IPS-18a (cell line): ENCODE results near the gene BMPER.

Source experiments
- H3K27ac ChIP-seq: one replicate; pipeline ENCODE4 v1.5.1; 2013; ENCODE audit warnings: low read length
- H3K27me3 ChIP-seq: one replicate; pipeline ENCODE4 v1.6.1; 2013; ENCODE audit warnings: mild to moderate bottlenecking, low read length; ENCODE audit not compliant: control insufficient read depth, insufficient read depth
- H3K36me3 ChIP-seq: one replicate; pipeline ENCODE4 v1.6.1; 2013; ENCODE audit warnings: low read depth, low read length; ENCODE audit not compliant: control insufficient read depth
- H3K4me1 ChIP-seq: one replicate; pipeline ENCODE4 v1.6.1; 2013; ENCODE audit warnings: low read depth, low read length; ENCODE audit not compliant: control insufficient read depth
- H3K4me3 ChIP-seq: one replicate; pipeline ENCODE4 v1.5.1; 2013; ENCODE audit warnings: low read length
- H3K9ac ChIP-seq: one replicate; pipeline ENCODE4 v1.6.1; 2013; ENCODE audit warnings: mild to moderate bottlenecking, low read length, moderate library complexity
- H3K9me3 ChIP-seq: one replicate; pipeline ENCODE4 v1.6.1; 2013; ENCODE audit warnings: low read depth, low read length; ENCODE audit not compliant: control insufficient read depth

Gene BMPER

GRCh38 chr7:33910756-33911155 lies 5.4 kb downstream of the BMPER start:
- Histone ChIP-seq H3K27ac (no peak overlapping the region), H3K36me3 (no peaks in the 10 kb centered on the region), H3K4me3 (no peak overlapping the region), H3K27me3 (peaks cover 27% of the 10 kb centered on the region), H3K4me1 (no peaks in the 10 kb centered on the region), H3K9ac (no peak overlapping the region), H3K9me3 (no peaks in the 10 kb centered on the region)

DNA sequence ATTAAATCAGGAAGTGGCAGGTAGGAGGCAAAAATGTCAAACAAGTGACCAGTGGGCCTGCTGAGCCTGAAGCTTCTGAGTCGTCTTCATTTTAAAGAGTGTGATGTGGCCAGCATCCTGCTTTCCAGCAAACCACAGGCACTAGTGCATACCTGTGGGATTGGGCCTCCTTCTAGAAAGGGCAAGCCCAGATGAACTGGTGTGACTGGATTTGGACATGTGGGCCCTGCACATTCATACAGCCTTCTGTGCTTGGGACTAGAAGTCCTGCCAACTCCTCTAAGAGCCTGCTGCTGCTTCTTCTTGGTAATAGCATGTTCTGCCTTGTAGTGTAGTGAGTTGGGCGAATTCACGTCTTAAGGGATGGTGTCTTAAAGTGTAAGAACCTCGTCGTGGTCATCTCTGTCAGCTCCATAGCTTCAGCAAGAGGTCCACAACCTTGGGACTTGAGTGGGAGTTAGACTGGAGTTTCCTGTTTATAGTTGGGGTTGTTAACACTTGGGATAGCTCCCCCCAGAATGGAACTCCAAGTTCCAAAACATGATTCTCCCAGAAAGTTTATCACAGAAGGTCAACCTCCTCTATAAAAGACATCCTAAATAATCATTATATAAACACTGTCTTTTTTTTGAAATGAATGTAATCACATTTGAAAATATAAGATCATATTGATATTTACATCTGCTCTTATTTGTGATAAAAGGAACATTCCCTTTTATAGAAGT lies 11.2 kb downstream of the BMPER start:
- Histone ChIP-seq H3K9me3 (no peaks in the 10 kb centered on the region), H3K27me3 (no peaks in the 10 kb centered on the region), H3K9ac (no peak overlapping the region), H3K27ac (no peak overlapping the region), H3K4me1 (peaks cover 7% of the 10 kb centered on the region), H3K4me3 (no peak overlapping the region), H3K36me3 (no peaks in the 10 kb centered on the region)

DNA sequence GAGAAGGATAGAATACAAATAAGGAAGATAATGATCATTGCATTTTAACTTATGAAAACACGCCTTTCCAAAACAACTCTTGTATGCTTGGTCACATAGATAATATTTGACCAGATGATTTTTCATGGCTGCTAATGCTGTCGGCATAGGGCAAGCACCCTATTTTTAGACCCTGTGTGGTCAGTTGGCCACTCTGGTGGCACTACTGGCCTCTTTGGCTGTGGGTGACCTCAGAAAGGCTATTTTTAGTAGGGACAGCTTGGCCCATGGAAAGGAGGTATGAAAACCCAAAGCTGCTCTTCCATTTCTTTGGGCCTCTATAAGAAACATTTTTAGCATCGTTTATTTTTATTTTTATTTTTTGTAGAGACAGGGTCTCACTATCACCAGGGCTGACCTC lies 12.3 kb downstream of the BMPER start:
- Histone ChIP-seq H3K36me3 (no peaks in the 10 kb centered on the region), H3K9me3 (no peaks in the 10 kb centered on the region), H3K9ac (no peak overlapping the region), H3K4me3 (no peak overlapping the region), H3K27ac (no peak overlapping the region), H3K4me1 (peaks cover 7% of the 10 kb centered on the region), H3K27me3 (no peaks in the 10 kb centered on the region)

DNA sequence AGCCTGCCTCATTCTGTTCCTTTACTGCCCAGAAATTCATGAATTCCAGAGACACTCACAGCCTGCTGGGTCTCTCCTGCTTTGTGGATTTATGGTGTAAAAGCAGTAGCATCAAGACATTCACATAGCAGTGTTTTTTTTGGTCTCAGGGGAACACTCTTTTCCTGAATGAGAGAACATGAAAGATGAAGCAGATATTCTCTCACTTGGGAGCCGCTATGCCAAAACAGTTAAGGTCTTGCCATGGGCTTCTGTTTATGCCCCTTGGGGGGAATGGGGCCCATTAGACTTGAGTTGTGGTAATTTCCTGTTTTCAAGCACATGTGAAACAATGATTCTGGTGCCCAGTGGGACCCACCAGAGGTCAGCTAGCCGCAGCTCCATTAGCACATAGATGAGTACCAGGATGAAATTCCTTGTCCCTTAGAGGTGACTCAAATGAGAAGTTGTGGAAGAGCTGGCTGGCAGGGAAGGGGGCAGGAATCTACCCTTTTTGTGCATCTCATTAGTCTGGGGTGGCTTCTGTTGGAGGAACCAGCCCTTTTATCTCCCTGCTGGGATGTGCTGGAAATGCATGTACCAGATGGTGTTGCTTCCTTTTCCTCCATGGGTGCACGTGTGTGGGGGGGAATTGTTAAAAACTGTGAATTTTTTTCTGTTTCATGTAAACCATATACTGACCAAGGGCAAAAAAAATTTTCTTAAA lies 13.3 kb downstream of the BMPER start:
- Histone ChIP-seq H3K36me3 (no peaks in the 10 kb centered on the region), H3K9ac (no peak overlapping the region), H3K4me3 (no peak overlapping the region), H3K27ac (no peak overlapping the region), H3K4me1 (peaks cover 7% of the 10 kb centered on the region), H3K9me3 (no peaks in the 10 kb centered on the region), H3K27me3 (no peaks in the 10 kb centered on the region)

DNA sequence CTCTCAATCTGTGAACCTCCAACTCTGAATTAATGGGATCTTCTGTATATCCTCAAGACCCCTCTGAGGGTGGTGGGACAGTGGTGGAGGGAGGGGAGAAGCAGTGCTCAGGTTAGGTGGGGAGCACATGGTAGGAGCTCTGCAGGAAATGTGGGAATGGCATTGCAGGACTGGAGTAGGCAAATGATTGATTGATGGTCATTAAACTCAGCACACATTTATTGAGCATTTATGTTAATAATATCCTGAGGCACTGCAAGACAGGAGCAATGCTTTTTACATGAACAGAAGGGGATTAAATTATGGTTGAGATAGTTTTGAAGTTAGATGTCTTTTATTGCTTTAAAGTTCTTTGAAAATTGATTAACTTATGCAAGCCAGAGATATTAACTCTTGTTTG lies 14.1 kb downstream of the BMPER start:
- no peaks in the 10 kb centered on the region for H3K27me3 ChIP-seq
- no peak overlapping the region for H3K27ac ChIP-seq
- H3K4me1 ChIP-seq, result peaks cover 7% of the 10 kb centered on the region
- H3K36me3 ChIP-seq, result no peaks in the 10 kb centered on the region
- no peak overlapping the region for H3K9ac ChIP-seq
- no peak overlapping the region for H3K4me3 ChIP-seq
- no peaks in the 10 kb centered on the region for H3K9me3 ChIP-seq

GRCh38 chr7:33921216-33921938 lies 16.0 kb downstream of the BMPER start:
- H3K9me3 ChIP-seq, result no peaks in the 10 kb centered on the region
- no peak overlapping the region for H3K27ac ChIP-seq
- no peak overlapping the region for H3K9ac ChIP-seq
- H3K4me1 ChIP-seq, result peaks cover 7% of the 10 kb centered on the region
- H3K4me3 ChIP-seq, result no peak overlapping the region
- no peaks in the 10 kb centered on the region for H3K36me3 ChIP-seq
- no peaks in the 10 kb centered on the region for H3K27me3 ChIP-seq

GRCh38 chr7:33922820-33923219 lies 17.5 kb downstream of the BMPER start:
- no peaks in the 10 kb centered on the region for H3K36me3 ChIP-seq
- no peaks in the 10 kb centered on the region for H3K27me3 ChIP-seq
- H3K4me3 ChIP-seq, result no peak overlapping the region

DNA sequence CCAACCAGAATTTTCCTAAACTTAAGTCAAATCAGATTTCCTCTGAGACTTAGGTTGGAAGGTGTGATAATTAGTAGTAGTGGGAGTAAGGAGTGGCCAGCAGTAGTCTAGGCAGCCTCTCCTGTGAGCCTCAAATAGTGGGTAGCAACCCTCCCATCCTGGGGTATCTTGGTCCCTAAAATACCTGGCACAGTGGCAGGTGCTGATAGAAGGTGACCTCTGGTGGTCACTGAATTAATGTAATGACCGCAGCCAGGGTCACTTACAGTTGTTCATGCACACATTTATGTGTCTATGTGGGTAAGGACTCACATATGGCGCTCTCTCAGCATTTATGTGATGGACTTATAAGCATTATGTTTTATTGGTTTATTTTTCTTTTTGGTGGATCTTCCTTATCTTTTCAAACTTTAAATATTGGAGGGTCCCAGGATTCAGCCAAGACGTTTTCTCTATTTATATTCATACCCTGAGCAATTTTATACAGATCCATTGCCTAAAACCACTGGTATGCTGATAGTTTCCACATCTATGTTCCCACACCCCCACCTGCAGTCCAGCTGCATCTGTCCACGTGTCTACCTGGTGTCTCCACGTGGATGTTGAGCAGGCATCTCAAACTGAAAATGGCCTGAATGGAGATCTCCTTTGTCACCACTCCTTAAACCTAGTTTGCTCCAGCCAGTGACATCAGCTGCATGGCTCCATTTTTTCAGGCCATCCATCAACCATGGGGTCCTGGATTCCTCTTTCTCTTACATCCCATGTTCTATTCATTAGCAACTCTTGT lies 18.3 kb downstream of the BMPER start:
- Histone ChIP-seq H3K4me1 (peaks cover 4% of the 10 kb centered on the region), H3K9me3 (no peaks in the 10 kb centered on the region), H3K9ac (no peak overlapping the region), H3K36me3 (no peaks in the 10 kb centered on the region), H3K4me3 (no peak overlapping the region), H3K27me3 (no peaks in the 10 kb centered on the region), H3K27ac (no peak overlapping the region)

More at GRCh38 chr7:33922820-33923219, 17.5 kb downstream of the BMPER start:
- H3K27ac ChIP-seq, result no peak overlapping the region
- no peaks in the 10 kb centered on the region for H3K9me3 ChIP-seq
- peaks cover 7% of the 10 kb centered on the region for H3K4me1 ChIP-seq
- H3K9ac ChIP-seq, result no peak overlapping the region

DNA sequence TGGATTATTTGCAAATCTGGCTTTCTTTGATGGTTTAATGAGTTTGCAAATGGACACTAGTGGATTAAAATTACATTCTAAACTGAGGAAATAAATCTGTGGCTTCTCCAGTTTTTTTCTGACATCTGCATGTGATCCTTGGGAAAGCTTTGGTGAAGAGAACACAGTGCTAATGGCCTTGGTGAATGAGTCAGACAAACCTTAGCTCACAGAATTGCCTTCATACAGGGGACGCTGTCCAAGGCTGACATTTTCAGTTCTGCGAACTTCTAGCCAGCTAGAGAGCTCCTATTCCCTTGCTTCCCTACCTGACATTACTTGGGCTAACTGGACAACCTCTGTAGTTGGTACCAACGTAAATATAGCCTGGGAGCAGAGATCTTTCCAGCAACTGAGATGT lies 21.2 kb downstream of the BMPER start:
- Histone ChIP-seq H3K9ac (no peak overlapping the region), H3K4me1 (no peaks in the 10 kb centered on the region), H3K4me3 (no peak overlapping the region)

GRCh38 chr7:33928986-33929385 lies 23.6 kb downstream of the BMPER start:
- H3K36me3 ChIP-seq, result no peaks in the 10 kb centered on the region
- H3K4me3 ChIP-seq, result no peak overlapping the region
- H3K27me3 ChIP-seq, result no peaks in the 10 kb centered on the region
- H3K9me3 ChIP-seq, result no peaks in the 10 kb centered on the region
- H3K27ac ChIP-seq, result no peak overlapping the region
- H3K4me1 ChIP-seq, result peaks cover 6% of the 10 kb centered on the region
- no peak overlapping the region for H3K9ac ChIP-seq

More for the DNA sequence above, 21.2 kb downstream of the BMPER start:
- no peaks in the 10 kb centered on the region for H3K36me3 ChIP-seq
- H3K27me3 ChIP-seq, result no peaks in the 10 kb centered on the region
- no peak overlapping the region for H3K27ac ChIP-seq
- no peaks in the 10 kb centered on the region for H3K9me3 ChIP-seq

- Histone ChIP-seq H3K4me3 (no peak overlapping the region), H3K36me3 (no peaks in the 10 kb centered on the region), H3K4me1 (peaks cover 6% of the 10 kb centered on the region), H3K9me3 (no peaks in the 10 kb centered on the region), H3K9ac (no peak overlapping the region), H3K27me3 (no peaks in the 10 kb centered on the region), H3K27ac (no peak overlapping the region)
Measured at GRCh38 chr7:33932221-33932620, 26.9 kb downstream of the BMPER start.
